HL-60 (cell line): ENCODE measurements around the gene IRX4.

ENCODE experiments used
- DNase-seq, 2 experiments: peaks; one replicate each; pipeline ENCODE4 v3.0.0-alpha.2; 2010 to 2020; ENCODE audit warnings: low read depth in 1 of 2, low spot score in 1 of 2
- H3K27ac ChIP-seq: fragments of 250-450 bp; sonication (Bioruptor Pico); replicated peaks from 2 replicates; pipeline ENCODE4 v1.5.1; 2020; ENCODE audit warnings: mild to moderate bottlenecking, moderate library complexity
- H3K27me3 ChIP-seq: fragments of 250-450 bp; sonication (Bioruptor Pico); 2 replicates; pipeline ENCODE4 v1.5.1; 2021; ENCODE audit warnings: mild to moderate bottlenecking, moderate library complexity; ENCODE audit not compliant: insufficient read depth, poor library complexity, severe bottlenecking
- H3K4me3 ChIP-seq: replicated peaks from 2 replicates; pipeline ENCODE4 v1.5.1; 2011; ENCODE audit warnings: mild to moderate bottlenecking, control low read depth, low read length; ENCODE audit not compliant: insufficient read depth
- CTCF ChIP-seq: IDR thresholded peaks from one replicate; pipeline ENCODE4 v1.5.1; 2011; ENCODE audit warnings: low read length, control low read depth, inconsistent platforms; ENCODE audit not compliant: insufficient read depth
- GABPA ChIP-seq: IDR thresholded peaks from 2 replicates; pipeline ENCODE4 v1.6.1; 2012; ENCODE audit warnings: low read depth
- POLR2AphosphoS5 ChIP-seq: IDR thresholded peaks from 2 replicates; pipeline ENCODE4 v1.6.1; 2012; ENCODE audit warnings: low read depth
- SPI1 ChIP-seq: IDR thresholded peaks from 2 replicates; pipeline ENCODE4 v1.6.1; 2012; ENCODE audit warnings: low read depth, mild to moderate bottlenecking, borderline replicate concordance
- TF ChIP-seq, protein P1 (sequence below): IDR thresholded peaks from 2 replicates; pipeline ENCODE4 v1.6.1; 2012; ENCODE audit warnings: low read depth; ENCODE audit not compliant: insufficient replicate concordance

The IRX4 gene

DNA sequence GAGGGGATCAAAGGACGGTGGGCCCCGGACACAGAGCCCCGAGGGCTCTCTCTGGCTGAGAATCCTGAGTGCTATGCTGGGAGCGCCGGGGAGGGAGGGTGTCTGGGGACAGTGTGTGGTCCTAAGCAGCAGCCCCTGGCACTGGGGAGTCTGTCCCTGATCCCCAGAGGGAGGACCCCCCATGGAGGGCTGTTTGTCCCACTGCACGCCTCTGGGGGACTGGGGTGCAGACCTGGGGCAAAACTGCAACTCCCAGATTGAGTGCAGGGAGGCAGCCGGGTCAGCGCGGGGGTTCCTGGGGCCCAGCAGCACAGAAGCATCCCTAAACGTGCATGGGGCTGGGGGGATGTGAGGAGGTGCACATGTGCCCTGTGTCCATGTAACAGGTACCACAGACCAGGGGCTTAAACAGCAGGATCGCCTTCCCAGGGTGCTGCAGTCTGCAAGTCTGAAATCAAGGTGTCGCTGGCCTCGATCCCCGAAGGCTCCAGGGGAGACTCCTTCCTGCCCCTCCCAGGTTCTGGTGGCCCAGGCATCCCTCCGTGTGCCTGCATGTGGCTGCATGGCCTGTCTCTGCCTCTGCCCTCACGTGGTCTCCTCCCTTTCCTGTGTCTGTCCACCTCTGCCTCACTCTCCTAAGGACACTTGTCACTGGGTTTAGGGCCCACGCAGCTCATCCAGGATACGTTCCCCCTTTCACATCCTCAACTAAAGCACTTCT is 35.9 kb upstream of the IRX4 start:
- Histone ChIP-seq H3K27ac (no peak overlapping the region), H3K4me3 (no peak overlapping the region), H3K27me3 (no peaks in the 10 kb centered on the region)
- DNase-seq, result no peak
- TF ChIP-seq, protein P1, sequence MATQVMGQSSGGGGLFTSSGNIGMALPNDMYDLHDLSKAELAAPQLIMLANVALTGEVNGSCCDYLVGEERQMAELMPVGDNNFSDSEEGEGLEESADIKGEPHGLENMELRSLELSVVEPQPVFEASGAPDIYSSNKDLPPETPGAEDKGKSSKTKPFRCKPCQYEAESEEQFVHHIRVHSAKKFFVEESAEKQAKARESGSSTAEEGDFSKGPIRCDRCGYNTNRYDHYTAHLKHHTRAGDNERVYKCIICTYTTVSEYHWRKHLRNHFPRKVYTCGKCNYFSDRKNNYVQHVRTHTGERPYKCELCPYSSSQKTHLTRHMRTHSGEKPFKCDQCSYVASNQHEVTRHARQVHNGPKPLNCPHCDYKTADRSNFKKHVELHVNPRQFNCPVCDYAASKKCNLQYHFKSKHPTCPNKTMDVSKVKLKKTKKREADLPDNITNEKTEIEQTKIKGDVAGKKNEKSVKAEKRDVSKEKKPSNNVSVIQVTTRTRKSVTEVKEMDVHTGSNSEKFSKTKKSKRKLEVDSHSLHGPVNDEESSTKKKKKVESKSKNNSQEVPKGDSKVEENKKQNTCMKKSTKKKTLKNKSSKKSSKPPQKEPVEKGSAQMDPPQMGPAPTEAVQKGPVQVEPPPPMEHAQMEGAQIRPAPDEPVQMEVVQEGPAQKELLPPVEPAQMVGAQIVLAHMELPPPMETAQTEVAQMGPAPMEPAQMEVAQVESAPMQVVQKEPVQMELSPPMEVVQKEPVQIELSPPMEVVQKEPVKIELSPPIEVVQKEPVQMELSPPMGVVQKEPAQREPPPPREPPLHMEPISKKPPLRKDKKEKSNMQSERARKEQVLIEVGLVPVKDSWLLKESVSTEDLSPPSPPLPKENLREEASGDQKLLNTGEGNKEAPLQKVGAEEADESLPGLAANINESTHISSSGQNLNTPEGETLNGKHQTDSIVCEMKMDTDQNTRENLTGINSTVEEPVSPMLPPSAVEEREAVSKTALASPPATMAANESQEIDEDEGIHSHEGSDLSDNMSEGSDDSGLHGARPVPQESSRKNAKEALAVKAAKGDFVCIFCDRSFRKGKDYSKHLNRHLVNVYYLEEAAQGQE, result no peak
- TF ChIP-seq CTCF (no peak), GABPA (no peak), POLR2AphosphoS5 (no peak)

- no peak overlapping the region for H3K27ac ChIP-seq
- H3K4me3 ChIP-seq, result no peak overlapping the region
- H3K27me3 ChIP-seq, result no peaks in the 10 kb centered on the region
- TF ChIP-seq CTCF (no peak), SPI1 (no peak), GABPA (no peak), POLR2AphosphoS5 (no peak)
- TF ChIP-seq, protein P1, result no peak
- no peak for DNase-seq
Measured at GRCh38 chr5:1917830-1918487, 35.2 kb upstream of the IRX4 start.

DNA sequence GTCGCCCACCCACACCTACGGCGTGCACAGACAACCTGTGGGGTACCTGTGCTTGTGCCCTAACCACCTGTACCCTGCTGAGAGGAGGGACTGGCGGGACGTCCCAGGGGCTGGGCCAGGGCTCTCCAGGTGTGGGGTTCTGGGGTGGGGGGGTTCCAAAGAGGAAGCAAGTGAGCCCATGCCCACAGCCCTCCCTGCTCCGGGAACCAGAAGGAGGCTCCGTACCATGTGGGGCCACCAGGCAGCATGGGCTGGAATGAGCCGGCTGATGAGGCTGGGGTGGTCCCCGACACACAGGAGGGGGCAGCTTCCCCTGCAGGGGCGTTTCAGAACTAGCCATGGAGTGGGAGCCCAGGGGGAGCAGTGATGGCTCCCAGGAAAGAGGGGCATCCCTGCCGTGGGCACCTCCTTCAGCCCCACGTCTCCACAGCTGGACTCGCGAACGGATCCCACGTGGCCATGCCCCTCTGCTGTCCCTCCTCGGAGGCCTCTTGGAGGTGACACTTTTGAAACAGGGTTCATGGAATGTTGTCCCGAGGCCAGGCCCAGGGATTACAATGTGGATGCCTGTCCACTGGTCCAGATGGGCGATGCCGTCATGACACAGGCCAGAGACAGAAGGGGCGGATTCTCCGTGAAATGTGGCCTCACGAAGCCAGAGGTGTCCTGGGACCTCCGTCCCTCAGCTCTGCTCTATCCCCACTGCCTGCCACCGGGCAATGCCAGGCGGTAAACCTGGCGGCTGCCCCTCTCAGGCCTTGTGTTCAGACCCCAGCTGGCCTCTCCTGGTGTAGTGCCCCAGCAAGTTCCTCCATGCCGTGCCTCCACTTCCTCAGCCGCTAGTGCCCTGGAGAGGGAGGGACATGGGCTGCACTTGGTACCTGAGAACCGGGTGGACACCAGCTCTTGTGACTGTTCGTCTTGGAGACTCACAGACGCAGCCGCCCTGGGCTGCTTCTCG is 33.6 kb upstream of the IRX4 start:
- H3K27me3 ChIP-seq, result no peaks in the 10 kb centered on the region
- no peak overlapping the region for H3K27ac ChIP-seq
- H3K4me3 ChIP-seq, result no peak overlapping the region
- DNase-seq, result no peak
- TF ChIP-seq CTCF (no peak), POLR2AphosphoS5 (no peak)
- TF ChIP-seq, protein P1, result no peak
